HG03575 (cell line): ENCODE measurements around the gene BCL2.

Experiments used
- ATAC-seq: cut with Tn5 transposase; IDR thresholded peaks from one replicate; pipeline ENCODE4 v1.9.1; 2021; ENCODE audit not compliant: unreplicated experiment, insufficient number of reproducible peaks, low FRiP score; ENCODE audit errors: extremely low read depth

The BCL2 gene

DNA sequence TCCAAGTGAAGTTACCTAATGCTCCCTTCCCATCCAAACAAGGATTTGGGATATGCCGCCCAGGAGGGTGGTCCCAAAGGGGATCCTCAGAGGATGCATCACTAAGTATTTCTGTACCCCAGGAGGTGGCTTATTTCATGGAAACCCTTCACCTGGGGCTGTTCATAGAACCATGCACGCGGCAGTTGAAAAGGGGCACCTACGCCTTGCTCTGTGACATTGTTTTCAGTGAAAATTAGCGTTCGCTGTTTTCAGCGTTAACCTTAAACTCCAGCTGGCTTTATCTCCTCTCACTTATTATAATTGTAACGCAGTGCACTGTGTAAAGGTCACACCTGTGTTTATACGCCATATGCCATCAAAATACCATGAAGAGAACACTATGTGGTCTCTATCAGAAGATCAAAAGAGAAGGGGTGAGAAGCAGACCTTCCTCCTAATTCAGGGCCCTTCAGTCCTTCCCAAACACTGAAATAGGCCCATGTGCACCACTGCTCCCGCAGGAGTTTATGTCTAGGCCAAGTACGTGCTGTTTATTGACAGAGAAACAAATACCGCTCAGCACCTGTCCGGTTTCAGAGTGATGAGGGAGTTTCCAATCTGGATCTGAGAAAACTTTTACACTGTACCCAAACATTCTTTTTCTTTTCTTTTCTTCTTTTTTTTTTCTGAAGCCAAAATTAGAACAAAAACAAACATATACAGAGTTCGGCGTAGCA lies 162.1 kb downstream of the BCL2 start:
- no peak for ATAC-seq

DNA sequence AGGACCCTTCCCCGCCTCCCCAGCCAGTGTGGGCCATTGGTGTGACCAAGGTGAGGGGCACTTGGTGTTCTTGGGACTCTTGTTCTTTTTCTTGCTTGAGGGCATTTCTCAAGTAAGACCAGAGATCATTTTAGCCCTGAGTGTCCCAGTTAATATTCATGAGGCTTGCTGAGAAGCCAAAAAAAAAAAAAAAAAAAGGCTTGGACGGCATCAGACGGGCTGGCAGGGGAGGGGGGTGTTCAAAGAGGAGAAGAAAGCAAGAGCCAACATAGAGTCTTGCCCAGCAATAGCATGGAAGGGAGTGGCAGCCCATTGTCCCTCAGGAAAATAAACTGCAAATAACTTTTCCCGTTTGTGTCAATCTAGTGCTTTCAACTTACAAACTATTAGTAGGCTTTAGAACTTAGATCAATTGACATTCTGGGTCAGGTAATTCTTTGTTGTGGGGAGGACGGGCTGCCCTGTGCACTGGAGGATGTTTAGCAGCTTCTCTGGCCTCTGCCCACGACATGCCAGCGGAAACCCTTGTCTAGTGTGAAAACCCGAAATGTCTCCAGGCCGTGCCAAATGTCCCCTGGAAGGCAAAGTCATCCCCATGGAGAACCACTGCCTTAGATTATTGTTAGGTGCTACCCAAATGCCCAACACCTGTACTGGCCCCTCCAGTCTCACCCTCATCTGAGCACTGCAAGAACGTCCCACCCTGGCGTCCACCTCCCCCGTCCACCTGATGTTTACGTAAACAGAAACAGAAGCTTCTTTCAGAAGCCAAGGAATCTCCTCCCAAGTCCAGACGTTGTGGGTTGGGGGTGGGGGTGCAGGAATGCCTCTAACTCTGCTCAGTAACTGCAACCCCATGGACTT lies 163.4 kb downstream of the BCL2 start:
- no peak for ATAC-seq

DNA sequence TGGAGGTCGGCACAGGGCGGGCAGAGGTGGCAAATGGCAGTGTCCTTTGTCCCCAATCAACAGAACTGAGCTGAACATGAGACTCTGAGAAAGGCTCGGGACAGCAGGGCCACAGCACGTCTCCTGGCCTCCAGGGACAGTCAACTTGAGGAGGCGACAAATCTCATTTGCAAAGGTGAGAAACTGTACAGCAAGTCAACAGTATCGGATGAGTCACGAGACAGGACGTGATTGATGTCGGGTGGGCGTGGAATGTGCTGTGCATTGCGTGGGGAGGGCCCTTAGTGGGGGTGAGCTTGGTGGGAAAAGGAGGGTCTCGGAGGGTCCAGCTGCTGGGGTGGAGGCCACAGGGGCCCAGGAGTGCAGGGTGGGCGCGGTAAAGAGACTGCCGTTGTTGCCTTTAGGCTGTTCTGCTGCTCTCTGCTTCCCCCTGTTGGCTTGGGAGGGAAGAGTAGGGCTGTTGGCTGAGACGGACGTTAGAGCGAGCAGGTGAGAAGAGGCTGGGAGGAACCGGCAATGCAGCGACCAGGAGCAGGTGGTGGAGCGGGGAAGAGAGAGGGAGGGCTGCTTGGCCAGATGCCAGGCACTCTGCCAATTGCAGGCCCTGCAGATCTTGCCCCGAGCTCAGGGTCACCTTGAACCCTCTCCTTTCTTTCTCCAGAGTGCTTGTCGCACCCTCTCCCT lies 164.3 kb downstream of the BCL2 start:
- no peak for ATAC-seq

DNA sequence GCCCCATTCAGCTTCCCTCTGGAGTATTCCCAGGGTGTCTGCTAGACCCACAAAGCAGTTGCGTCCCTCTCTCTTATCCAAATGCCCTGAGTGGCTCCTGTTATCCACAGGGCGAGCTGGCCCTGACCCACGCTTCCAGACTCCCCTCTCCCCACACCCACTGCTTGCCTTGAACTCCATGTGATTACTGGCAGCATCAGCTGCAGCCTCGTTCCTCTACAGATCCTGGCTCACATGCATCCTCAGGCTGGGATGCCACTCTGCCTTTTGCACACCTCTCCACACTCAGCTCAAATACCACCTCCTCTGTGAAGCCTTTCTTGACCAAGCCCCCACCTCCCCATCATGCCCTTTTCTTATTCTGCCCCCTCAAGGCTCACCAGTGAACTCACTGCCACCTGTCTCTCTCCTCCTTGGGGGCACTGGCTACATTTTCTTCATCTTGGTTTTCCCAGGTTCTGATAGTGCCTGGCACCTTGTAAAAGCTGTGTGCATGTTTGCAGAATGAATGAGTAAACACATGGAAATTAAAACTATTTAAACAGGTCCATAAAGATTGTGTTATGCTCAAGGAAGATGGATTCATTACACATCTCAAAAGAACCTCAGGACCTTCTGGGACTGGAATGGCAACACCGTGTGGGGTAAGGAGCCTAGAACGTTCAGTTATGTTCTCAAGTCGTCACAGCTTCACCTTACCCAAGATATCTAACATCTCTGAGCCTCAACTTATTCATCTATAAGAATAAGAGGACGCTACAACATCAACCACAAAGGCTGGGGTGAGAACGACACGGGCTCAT lies 165.0 kb downstream of the BCL2 start:
- ATAC-seq, result no peak

DNA sequence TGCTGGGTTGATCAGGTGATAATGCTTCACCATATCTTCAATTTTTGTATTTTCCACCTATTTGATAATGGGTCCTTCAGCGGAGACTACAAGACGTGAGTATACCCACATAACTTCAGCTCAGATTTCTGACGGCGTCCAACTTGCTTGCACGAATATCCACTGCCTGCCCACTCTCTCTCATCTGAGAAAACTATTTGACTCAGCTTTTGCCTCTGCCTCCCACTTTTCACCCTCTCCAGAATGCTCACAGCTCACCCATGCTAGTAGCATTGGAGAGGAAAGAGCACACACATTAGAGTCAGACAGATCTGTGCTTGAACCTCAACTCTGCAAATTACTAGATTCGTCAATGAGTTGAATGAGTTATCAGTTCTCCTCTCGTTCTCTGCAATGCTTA lies 166.8 kb downstream of the BCL2 start:
- no peak for ATAC-seq

DNA sequence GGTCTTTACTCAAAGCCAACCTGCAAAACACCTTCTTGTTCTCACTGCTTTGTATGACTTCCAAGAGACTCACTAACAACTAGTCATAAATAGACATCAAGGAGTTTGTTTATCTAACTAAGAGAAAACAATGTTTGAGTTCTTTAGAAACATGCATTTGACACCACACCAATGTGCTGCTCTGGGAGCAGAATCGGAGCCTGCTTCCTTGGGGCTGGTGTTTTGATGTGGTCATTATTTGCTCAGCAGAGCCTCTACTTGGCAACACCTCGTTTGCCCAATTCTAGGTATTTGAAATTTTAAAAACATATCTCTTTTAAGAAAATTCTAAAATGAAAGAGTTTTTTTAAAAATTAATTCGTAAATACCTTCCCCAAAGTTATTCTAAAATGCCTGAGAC lies 167.5 kb downstream of the BCL2 start:
- no peak for ATAC-seq

DNA sequence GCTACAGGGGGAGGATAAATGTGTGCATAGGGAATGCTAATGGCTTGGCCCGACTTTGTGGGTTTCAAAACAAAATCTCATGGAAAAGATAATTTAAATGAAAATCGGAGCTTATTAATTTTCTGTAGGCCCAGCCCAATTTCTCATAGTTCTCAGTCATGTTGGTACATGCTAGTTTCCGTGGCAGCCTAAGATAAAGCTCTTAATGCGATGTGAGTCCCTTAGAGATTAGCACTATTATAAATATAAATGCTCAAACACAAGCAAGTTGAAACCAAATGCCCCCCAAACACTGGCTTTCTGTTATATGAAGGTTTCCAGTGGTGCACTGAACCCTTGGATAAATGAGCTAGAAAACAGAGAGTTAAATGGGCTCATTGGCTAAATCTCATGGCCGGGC lies 168.0 kb downstream of the BCL2 start:
- no peak for ATAC-seq

DNA sequence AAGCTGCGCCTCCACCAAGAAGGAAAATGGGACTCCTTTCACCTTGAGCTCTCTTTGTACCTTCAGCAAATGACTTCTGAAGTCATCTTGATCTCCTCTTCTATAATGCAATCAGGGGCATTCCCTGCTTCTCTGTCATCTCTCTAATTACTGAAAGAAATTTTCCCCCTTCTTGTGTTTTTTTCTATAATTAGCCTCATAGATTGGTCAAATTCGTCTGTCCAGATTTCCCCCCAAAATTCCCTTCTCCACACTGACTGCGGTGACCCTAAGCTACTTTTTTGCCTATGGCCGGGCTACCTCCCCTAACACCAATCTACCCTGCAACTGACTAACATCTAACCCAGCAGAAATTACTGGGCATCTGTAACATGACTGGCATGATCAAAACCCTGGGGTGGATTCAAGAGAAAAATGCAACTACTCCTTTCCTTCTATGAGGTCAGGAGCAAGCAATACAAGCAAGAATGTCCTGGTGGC lies 168.6 kb downstream of the BCL2 start:
- ATAC-seq, result no peak

DNA sequence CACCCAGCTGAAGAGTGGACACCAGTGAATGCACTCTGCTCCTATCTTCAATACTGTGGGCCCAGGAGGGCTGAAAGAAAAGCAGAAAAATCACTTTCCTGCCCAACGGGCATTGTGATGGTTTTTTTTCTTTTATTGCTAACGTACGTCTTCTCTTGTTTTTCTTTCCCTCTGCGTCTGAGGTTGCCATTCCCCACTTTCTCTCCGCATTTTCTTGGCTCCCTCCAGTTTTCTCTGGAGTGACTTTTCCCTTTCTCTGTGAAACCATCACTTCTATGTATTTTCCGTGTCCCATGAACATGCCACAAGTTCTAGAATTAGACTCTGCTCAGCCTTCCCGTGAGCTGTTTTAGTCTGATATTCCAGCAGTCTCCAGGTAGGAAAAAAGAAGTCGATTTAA lies 169.2 kb downstream of the BCL2 start:
- no peak for ATAC-seq

DNA sequence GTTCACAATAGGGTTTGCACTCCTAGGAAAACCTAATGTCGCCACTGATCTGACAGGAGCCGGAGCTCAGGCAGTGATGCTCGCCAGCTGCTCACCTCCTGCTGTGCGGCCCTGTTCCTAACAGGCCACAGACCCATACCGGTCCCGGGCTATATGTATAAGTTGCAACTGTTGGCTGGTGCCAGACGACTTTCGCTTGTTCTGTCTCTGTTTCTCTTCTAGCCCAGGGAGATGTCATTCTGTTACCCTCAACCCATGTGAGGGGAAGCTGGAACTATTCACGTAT lies 170.3 kb downstream of the BCL2 start:
- ATAC-seq, result no peak

DNA sequence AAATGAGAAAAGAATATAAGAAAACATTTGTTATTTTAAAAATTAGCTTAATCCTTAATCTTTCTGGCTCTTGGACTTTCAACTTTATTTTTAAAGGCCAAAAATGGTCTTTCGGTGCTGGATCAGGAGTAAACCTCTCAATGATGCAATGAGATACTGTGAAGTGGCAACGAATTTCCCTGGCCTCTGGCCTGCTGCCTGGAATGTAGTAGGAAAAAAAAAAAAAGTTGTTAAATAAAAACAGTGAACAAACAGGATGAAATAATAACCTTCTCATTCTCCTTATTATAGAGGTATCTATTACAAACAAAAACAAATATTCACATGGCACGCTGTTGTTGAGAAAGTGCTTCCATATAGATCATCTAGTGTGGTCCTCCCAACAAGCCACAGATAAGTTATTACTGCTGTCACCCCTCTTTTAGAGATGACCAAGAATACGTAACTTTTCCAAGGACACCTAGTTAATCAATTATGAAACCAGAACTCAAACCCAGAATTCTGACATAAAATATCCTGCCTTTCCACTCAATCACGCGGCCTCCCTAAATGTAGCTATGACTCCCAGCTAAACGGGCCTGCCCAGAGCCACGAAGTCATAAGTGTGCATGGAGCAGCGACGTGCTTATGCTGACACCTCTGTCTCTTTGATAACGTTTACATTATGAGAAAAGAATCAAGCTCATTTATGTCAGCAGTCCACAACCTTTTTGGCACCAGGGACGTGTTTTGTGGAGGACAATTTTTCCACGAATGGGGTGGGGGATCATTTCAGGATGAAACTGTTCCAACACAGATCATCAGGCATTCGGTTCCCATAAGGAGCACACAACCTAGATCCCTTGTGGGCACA lies 170.9 kb downstream of the BCL2 start:
- ATAC-seq, result no peak

DNA sequence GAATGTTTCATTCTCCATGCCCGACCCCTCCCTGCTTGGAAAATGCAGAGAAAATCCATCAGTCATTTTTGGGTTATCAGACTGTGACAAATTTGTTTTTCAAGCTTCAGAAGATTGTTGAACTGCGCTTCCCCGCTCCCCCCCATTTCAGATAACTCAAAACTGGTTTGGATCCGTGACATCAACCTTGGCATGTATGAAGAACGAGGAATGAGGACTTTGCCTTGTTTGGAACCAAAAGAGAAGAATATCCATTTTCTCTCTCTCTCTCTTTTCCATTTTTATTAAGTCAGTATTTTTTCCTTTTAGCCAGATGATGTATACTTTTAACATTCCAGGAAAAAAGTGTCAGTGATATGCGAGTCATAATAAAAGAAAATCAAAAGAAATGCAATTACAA lies 171.6 kb downstream of the BCL2 start:
- no peak for ATAC-seq

DNA sequence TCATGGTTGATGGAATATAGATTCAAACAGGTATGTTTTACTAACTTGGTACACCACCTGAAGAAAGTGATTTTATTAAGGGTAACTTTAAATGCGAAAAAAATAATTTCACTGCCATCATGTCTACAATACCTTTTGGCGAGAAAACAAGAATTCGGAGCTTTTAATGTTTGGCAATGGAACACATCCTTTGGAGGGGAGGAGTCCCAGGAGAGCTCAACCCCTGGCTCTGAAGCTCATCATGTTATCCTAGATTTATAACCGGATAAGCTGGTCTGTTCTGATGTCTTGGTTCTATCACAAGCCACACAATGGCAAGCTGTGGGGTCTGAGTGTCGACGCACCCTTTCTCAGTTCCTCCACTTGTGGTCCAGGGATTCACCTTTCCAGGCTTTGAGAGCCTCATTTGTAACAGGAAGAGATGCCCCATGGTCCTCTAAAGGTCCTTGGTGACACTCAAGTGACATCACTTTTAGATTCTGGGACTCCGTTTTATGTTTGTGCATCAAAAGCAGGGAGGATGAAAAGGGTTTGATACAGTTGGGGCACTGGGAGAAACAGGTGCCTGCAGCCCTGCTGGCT lies 172.7 kb downstream of the BCL2 start:
- no peak for ATAC-seq

DNA sequence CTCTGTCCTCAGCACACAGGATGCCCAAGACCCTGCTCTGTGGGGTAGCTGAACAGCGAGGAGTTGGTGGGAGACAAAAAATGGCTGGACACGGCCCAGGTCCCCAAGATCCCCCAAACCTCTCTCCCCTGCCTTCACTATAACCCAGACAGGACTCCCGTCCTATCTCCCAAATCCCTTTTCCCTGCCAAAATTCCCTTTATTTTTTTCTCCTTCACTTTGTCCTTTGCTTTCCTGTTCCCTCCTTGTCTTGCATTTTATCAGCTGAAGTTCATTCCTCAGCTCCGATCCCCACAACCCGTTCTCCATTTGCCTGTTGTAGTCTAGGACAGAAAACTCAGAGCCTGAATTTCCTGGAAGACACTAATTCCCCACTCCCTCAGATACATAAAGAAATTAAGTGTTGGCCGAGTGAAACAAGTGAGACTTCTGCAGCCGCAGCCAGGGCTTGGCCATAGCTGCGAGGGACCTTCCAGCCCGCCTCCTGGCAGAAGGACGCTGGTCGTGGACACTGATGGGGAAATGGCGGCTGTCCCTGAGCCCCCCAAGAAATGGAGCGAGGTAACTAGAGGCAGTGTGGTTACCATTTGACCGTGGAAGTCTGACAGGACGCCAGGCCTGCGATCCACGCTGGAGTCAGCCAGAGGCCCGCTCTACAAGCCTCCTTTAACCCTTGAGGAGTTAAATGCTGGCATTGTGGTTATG lies 173.6 kb downstream of the BCL2 start:
- no peak for ATAC-seq

DNA sequence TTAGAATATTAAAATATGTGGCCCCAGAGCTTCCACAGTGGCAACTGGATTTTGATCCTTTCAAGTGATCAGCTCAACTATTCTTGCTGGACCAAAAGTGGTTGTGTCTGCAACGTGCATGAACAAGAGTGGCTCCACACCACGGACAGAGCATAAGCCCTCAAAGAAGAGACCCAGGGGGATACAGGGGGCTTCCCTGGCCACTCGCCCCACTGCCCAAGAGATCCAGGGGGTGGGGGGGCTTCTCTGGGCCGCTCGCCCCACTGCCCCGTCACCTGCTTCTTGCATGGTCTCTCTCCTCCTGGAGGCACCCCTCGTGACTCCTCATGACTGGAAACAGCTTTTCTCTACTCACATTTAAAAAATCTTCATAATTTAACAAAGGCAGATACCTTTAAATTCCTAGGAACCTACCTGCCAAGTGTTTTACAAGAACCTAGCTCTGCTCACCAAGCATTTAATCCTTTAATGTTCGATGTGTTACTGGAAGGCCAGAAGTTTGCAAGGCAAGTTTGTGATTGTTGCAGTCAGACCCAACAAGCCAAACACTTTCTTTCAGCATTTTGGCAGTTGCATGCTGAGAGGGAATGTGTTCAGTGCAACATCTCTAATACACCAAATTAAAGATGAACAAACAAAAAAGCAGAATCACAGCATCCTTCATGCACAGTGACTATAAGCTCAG lies 174.3 kb downstream of the BCL2 start:
- ATAC-seq, result no peak

DNA sequence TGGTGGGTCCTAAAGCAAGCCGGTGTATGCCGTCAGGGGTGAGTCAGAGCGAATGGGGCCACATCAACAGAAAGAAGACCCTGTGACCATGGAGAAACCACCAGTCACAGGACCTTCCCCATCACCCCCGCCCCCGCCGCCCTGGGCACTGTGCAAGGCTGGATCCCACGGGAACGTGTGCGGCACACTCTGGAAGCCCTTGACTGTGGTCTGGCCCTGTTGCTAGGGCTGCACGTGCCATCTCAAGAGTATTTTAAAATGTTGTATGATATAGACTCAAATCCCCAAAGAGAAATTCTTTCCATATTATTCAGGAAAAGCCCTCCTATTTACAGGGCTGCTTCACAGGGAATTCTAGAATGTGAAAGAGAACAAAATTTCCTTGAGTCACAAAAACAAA lies 174.8 kb downstream of the BCL2 start:
- no peak for ATAC-seq

DNA sequence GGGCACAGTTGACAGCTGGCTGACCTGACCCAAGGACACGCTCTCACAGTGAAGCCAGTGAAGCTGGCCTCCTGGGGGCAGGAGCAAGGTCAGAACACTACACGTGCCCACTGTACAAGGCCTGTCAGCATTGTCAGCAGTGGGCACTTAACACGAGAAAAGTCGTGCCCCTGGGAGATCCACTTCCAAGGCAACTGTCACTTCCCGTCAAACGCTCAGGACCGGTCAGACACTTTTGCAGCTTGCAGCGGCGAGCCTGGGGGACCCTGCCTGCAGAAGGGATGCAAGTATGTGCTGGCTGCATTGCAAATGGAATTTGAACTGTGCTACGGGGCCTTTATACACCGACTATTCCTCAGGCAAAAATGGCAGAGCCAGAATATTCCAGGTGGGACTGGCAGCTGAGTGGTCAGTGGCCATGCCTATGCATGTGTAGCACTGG lies 176.2 kb downstream of the BCL2 start:
- no peak for ATAC-seq
